LNCaP clone FGC (cell line): Measurements from ENCODE around the gene MRPL41.
A peak's percentile ranks its signal among the peaks of the same experiment; 100 is the strongest.

ENCODE experiments used
- DNase-seq: peaks from one replicate; pipeline ENCODE4 v3.0.0-alpha.2; 2011; ENCODE audit warnings: low read depth
- H3K4me3 ChIP-seq: 2 replicates; pipeline ENCODE4 v1.5.1; 2011; ENCODE audit warnings: mild to moderate bottlenecking, low read depth, low read length, control low read depth
- TF ChIP-seq, protein P1 (sequence below): IDR thresholded peaks from 2 replicates; pipeline ENCODE4 v1.5.1; 2012; ENCODE audit warnings: mild to moderate bottlenecking; ENCODE audit not compliant: control insufficient read depth, insufficient read depth; ENCODE audit errors: extremely low read depth

Gene MRPL41

DNA sequence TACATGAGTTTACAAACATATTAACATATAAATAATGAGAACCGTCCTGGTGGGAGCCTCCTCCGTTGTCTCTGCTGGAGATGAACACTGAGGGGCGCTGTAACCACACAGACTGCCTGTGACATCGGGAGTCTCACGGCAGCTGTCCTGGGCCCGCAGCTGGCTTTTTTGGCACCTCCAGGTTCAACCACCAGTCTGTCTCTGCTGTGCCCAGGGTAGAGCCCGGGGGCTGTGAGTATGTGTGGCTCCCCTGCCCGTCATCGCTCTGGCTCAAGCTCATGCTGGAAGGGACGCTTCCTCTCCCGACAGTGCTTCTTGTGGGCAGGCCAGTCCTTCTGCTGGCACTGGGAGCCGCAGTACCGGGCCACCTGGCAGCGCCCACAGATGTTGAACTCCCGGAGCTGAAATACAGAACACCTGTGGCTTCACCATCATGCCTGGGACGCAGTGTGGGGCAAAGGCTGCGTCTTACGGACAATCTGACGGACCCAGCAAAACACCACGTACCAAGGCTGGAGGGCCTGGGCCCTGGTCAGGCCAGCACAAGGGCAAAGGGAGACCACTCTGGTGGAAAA, 30.7 kb downstream of the MRPL41 start:
- TF ChIP-seq, protein P1, sequence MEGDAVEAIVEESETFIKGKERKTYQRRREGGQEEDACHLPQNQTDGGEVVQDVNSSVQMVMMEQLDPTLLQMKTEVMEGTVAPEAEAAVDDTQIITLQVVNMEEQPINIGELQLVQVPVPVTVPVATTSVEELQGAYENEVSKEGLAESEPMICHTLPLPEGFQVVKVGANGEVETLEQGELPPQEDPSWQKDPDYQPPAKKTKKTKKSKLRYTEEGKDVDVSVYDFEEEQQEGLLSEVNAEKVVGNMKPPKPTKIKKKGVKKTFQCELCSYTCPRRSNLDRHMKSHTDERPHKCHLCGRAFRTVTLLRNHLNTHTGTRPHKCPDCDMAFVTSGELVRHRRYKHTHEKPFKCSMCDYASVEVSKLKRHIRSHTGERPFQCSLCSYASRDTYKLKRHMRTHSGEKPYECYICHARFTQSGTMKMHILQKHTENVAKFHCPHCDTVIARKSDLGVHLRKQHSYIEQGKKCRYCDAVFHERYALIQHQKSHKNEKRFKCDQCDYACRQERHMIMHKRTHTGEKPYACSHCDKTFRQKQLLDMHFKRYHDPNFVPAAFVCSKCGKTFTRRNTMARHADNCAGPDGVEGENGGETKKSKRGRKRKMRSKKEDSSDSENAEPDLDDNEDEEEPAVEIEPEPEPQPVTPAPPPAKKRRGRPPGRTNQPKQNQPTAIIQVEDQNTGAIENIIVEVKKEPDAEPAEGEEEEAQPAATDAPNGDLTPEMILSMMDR, result peak; percentile 30; the same call in 1 of the 2 replicates
- H3K4me3 ChIP-seq, result no peak overlapping the region
- no peak for DNase-seq

DNA sequence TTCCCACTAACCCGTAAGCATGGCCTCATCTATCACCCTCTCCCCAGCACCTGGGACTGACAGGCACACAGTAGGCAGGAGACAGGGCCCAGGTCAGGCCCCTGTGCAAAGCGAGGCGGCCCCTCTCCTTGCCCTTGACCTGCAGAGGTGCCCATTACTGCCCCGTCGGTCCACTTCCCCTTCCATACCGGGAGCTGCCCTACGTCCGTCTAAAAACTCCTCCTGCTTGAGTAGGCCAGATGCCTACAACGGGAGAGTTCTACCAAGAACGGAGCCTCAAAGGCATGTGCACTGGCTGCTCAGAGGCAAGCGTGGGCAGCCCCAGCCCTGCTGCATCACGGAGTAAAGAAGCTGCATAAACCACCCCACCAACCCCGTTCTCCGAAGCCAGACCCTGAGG, 31.7 kb downstream of the MRPL41 start:
- no peak overlapping the region for H3K4me3 ChIP-seq
- TF ChIP-seq, protein P1, result no peak
- DNase-seq, result no peak

DNA sequence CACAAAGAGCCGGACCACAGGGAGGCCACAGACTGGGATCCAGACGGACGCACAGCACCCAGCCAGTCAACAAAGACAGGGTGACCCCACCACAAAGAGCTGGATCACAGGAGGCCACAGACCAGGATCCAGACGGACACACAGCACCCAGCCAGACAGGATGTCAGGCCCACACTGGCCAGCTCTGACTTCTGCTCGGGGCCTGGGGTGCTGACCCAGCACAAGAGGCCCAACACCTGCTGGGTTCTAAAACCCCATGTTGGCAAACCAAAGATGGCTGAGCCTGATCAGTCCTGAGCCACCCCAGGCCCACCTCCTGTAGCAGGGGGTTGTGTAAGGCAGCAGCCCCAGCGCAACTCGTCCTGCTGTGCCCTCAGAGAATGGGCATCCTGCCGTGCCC, 32.3 kb downstream of the MRPL41 start:
- no peak overlapping the region for H3K4me3 ChIP-seq
- TF ChIP-seq, protein P1, result no peak
- no peak for DNase-seq

DNA sequence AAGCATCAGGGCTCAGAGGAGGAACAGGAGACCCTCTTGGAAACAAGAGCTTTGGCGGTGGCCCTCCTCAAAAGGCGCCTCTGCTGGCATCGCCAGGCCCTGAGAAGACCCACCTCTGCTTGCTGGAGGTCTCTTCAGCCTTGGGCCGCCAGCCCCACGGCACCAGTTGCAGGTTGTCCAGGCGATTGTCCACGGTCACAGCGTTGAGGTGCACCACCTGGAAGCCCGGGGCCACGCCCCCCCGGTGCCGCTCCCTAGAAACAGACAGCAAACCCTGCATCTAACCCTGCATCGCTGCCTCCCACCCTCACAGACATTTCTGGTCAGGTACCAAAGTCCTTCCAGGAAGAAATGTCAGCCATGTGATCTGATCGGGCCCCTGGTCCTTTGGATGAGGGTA, 35.2 kb downstream of the MRPL41 start:
- DNase-seq, result no peak
- H3K4me3 ChIP-seq, result no peak overlapping the region
- TF ChIP-seq, protein P1, result no peak

DNA sequence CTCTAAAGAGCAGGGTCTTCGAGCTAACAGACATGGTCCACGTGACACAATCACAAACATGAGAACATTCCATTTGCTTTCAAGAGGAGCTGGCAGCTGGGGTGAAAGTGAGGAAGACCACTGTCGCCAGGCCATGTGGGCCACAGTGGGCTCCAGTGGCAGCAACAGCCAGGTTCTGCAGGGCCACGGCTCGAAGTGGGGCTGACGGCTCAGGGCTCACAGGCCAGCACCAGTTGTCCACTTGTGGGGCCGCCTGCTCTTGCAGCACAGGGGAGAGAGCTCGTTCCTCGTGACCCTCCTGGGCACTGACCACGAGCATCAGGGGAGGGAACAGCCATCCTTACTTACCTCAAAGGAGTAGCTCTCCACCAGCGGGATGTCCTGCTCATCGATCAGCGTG, 36.6 kb downstream of the MRPL41 start:
- TF ChIP-seq, protein P1, result no peak
- peak overlapping the region; percentile 88; the same call in 1 of the 2 replicates for H3K4me3 ChIP-seq
- DNase-seq, result no peak

DNA sequence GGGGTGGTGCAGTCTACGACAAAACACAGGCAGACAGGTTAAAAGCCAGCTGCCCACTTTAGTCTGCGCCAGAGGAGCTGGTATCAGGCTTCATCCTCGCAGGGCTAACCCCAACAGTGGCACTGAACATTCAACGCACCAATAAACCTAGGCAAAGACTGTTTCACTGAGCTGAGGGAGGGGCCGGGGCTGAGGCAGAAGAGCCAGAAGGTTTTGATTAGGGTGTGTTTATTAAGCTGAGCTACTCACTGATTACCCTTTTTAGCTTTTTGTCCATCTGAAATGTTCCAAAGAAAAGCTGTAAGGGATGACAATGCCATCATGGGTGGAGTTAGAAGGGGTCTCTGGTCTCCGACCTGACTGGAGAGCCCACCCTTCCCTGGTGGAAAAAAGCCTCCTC, 37.2 kb downstream of the MRPL41 start:
- TF ChIP-seq, protein P1, result no peak
- H3K4me3 ChIP-seq, result peak overlapping the region; percentile 88
- DNase-seq, result no peak

DNA sequence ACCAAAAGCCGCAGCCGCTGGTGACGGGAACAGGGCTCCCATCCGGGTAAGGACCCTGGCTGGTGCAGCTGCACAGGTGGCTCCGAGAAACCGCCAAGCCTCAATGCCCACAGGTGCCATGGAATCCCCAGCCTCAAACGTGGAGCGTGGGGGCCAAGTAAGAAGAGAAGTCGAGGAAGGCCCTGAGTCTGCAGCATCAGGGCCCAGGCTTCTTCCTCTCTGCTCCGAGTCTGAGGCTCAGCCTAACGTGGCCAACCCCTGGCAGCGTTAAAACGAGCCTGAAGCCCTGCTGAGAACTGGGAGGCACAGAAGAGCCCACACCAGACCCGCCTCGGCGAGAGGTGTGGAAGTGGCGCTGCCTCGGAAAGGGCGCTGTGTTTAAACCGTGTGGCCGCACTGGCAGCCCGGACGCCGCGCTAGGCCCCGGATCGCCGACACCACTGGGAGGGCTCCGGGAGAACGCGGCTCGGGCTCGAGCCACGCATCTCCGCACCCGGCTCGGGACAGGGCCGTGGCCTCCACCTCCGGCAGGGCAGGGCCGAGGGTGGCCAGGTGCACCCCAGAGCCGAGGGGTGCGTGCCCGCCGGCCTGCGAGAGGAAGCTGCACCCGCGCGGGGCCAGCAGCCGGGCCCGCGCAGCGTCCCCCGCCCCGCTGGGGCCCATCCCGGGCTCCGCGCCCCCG, 37.9 kb downstream of the MRPL41 start:
- DNase-seq, result no peak
- H3K4me3 ChIP-seq, result peak overlapping the region; percentile 88
- TF ChIP-seq, protein P1, result no peak
